Measurements from ENCODE around the gene SIGLEC6.

The SIGLEC6 gene

GRCh38 chr19:51566489-51567100, 35.1 kb upstream of the SIGLEC6 start:
- TF ChIP-seq CTCF (IDR thresholded peaks at IDR 0.05): no peak

DNA sequence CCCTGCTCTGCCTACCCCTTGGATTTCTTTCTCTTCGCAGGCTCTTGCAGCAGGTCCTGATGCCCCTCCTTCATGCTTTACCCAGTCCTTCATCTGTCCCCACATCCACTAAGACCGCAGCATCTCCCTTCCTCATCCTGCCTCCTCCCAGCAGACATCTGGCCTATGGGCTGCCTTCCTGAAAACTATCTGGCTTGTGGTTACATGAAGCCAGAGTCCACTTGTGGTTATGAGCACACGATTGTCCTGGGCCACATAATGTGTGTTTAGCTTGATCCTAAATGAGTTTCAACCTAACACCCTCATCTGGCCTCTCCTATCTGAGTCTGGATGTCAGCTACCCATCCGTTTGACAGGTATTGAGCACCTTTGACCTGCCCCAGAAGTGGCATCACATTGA, 34.1 kb upstream of the SIGLEC6 start:
- Histone ChIP-seq H3K27ac (no peak overlapping the region), H3K27me3 (ENCODE audit: control insufficient read depth, insufficient read depth, low read length) (no peaks in the 10 kb centered on the region), H3K79me2 (no peaks in the 10 kb centered on the region), H3K4me3 (ENCODE audit: low read depth, low read length) (no peak overlapping the region), H2AFZ (no peak overlapping the region), H3K36me3 (ENCODE audit: control insufficient read depth, insufficient read depth, low read length) (no peaks in the 10 kb centered on the region), H3K4me1 (no peaks in the 10 kb centered on the region), H3K9ac (no peak overlapping the region), H3K9me3 (ENCODE audit: control insufficient read depth, low read length) (no peaks in the 10 kb centered on the region), H3K4me2 (ENCODE audit: low read length) (no peak overlapping the region)
- no peak for TF ChIP-seq CTCF (IDR thresholded peaks at IDR 0.05)

More at GRCh38 chr19:51566489-51567100, 35.1 kb upstream of the SIGLEC6 start:
- Histone ChIP-seq H3K4me3 (ENCODE audit: low read depth, low read length) (no peak overlapping the region), H2AFZ (peak overlapping the region; percentile 32), H3K27me3 (ENCODE audit: control insufficient read depth, insufficient read depth, low read length) (no peaks in the 10 kb centered on the region), H3K79me2 (peaks cover 5% of the 10 kb centered on the region), H3K4me1 (no peaks in the 10 kb centered on the region), H3K36me3 (ENCODE audit: control insufficient read depth, insufficient read depth, low read length) (no peaks in the 10 kb centered on the region), H3K9ac (no peak overlapping the region), H3K27ac (no peak overlapping the region), H3K9me3 (ENCODE audit: control insufficient read depth, low read length) (no peaks in the 10 kb centered on the region), H3K4me2 (ENCODE audit: low read length) (no peak overlapping the region)

DNA sequence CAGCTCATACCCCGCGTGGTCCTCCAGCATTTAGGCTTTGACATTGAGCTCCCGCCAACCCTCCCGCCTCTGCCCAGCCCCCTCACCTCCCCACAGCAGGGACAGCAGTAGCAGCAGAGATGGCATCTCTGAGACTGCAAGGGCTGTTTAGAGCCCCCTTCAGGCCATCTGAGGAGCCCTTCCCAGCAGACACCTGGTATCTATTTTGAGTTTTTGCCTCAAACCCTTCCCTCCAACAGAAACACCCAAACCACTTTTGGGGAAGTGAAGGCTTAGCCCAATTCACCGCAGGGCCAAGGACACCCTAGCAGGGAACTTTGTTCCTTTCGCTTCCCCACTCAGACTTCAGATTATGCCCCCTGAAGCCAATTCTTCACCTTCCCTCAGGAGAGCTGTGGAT, 33.3 kb upstream of the SIGLEC6 start:
- no peaks in the 10 kb centered on the region for H3K9me3 ChIP-seq (ENCODE audit: control insufficient read depth, low read length)
- H3K27ac ChIP-seq: no peak overlapping the region
- no peaks in the 10 kb centered on the region for H3K27me3 ChIP-seq (ENCODE audit: control insufficient read depth, insufficient read depth, low read length)
- no peaks in the 10 kb centered on the region for H3K79me2 ChIP-seq
- no peak overlapping the region for H3K4me3 ChIP-seq (ENCODE audit: low read depth, low read length)
- H2AFZ ChIP-seq: no peak overlapping the region
- H3K36me3 ChIP-seq (ENCODE audit: control insufficient read depth, insufficient read depth, low read length): no peaks in the 10 kb centered on the region
- H3K4me2 ChIP-seq (ENCODE audit: low read length): no peak overlapping the region
- no peak overlapping the region for H3K9ac ChIP-seq
- H3K4me1 ChIP-seq: no peaks in the 10 kb centered on the region
- TF ChIP-seq CTCF (IDR thresholded peaks at IDR 0.05): no peak

- Histone ChIP-seq H3K27me3 (ENCODE audit: control insufficient read depth, insufficient read depth, low read length) (no peaks in the 10 kb centered on the region), H3K4me3 (ENCODE audit: low read depth, low read length) (no peak overlapping the region), H3K9ac (no peak overlapping the region), H3K9me3 (ENCODE audit: control insufficient read depth, low read length) (no peaks in the 10 kb centered on the region), H3K27ac (no peak overlapping the region), H3K79me2 (no peaks in the 10 kb centered on the region), H3K4me1 (no peaks in the 10 kb centered on the region), H3K36me3 (ENCODE audit: control insufficient read depth, insufficient read depth, low read length) (no peaks in the 10 kb centered on the region), H3K4me2 (ENCODE audit: low read length) (no peak overlapping the region), H2AFZ (no peak overlapping the region)
- no peak for TF ChIP-seq CTCF (IDR thresholded peaks at IDR 0.05)
Measured at GRCh38 chr19:51560339-51560738, 28.9 kb upstream of the SIGLEC6 start.

DNA sequence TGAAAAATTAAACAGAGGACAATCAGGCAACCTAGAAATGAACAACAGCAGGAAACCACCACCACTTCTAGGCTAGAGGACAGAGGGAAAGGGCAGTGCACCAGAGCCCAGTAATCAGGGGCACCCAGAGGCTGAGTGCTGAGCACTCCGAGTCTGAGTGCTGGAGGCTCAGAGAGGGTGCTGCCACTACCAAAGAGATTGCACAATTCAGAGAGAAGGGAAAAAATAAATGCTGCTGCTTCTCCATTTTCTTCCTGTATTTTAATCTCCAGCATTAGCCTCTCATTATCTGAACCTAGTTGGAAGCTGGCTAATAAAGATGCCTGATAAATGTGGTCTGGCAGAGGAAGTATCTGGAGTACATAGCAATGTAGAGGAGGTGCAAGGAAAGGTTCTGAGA, 27.8 kb upstream of the SIGLEC6 start:
- TF ChIP-seq CTCF (IDR thresholded peaks at IDR 0.05): no peak
- H3K4me2 ChIP-seq (ENCODE audit: low read length): no peak overlapping the region
- H3K9me3 ChIP-seq (ENCODE audit: control insufficient read depth, low read length): no peaks in the 10 kb centered on the region
- H3K27ac ChIP-seq: no peak overlapping the region
- no peak overlapping the region for H2AFZ ChIP-seq
- H3K9ac ChIP-seq: no peak overlapping the region
- no peak overlapping the region for H3K4me3 ChIP-seq (ENCODE audit: low read depth, low read length)
- no peaks in the 10 kb centered on the region for H3K79me2 ChIP-seq
- no peaks in the 10 kb centered on the region for H3K4me1 ChIP-seq
- H3K36me3 ChIP-seq (ENCODE audit: control insufficient read depth, insufficient read depth, low read length): no peaks in the 10 kb centered on the region
- H3K27me3 ChIP-seq (ENCODE audit: control insufficient read depth, insufficient read depth, low read length): no peaks in the 10 kb centered on the region
